ENCODE data around the gene ACADM.
"Not testable (repeated sequence)": the region's sequence is repeated elsewhere in the genome, so short reads cannot be mapped to it uniquely, and the experiment has no call there.

DNA sequence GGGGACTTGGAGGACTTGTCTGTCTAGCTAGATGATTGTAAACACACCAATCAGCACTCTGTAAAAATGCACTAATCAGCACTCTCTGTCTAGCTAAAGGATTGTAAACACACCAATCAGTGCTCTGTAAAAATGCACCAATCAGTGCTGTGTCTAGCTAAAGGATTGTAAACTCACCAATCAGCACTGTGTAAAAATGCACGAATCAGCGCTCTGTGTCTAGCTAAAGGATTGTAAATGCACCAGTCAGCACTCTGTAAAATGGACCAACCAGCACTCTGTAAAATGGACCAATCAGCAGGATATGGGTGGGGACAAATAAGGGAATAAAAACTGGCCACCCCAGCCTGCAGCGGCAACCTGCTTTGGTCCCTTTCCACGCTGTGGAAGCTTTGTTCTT, 34.0 kb downstream of the ACADM start:
- TF ChIP-seq, protein P1, sequence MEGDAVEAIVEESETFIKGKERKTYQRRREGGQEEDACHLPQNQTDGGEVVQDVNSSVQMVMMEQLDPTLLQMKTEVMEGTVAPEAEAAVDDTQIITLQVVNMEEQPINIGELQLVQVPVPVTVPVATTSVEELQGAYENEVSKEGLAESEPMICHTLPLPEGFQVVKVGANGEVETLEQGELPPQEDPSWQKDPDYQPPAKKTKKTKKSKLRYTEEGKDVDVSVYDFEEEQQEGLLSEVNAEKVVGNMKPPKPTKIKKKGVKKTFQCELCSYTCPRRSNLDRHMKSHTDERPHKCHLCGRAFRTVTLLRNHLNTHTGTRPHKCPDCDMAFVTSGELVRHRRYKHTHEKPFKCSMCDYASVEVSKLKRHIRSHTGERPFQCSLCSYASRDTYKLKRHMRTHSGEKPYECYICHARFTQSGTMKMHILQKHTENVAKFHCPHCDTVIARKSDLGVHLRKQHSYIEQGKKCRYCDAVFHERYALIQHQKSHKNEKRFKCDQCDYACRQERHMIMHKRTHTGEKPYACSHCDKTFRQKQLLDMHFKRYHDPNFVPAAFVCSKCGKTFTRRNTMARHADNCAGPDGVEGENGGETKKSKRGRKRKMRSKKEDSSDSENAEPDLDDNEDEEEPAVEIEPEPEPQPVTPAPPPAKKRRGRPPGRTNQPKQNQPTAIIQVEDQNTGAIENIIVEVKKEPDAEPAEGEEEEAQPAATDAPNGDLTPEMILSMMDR (IDR thresholded peaks at IDR 0.05), result not testable (repeated sequence)
- not testable (repeated sequence) for TF ChIP-seq EZH2, EZH2phosphoT487 (IDR thresholded peaks at IDR 0.05)

All from neural progenitor cell (in vitro differentiated cells).